Inferior parietal cortex (tissue), 1 donor: ENCODE data around the gene OPN1MW.
"Not testable (repeated sequence)": the region's sequence is repeated elsewhere in the genome, so short reads cannot be mapped to it uniquely, and the experiment has no call there.

Experiments
- DNase-seq: peaks from one replicate; pipeline ENCODE4 v3.0.0-alpha.2; 2016; ENCODE audit errors: extremely low spot score

The OPN1MW gene

DNA sequence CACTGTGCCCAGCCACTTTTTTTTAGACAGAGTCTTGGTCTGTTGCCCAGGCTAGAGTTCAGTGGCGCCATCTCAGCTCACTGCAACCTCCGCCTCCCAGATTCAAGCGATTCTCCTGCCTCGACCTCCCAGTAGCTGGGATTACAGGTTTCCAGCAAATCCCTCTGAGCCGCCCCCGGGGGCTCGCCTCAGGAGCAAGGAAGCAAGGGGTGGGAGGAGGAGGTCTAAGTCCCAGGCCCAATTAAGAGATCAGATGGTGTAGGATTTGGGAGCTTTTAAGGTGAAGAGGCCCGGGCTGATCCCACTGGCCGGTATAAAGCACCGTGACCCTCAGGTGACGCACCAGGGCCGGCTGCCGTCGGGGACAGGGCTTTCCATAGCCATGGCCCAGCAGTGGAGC lies at the start of gene OPN1MW:
Gene OPN1MW, plus strand, starts transcription at position 301 of the 400 bp plus-strand sequence. Its CDS starts 82 bp downstream, at position 383.
- DNase-seq: not testable (repeated sequence)

DNA sequence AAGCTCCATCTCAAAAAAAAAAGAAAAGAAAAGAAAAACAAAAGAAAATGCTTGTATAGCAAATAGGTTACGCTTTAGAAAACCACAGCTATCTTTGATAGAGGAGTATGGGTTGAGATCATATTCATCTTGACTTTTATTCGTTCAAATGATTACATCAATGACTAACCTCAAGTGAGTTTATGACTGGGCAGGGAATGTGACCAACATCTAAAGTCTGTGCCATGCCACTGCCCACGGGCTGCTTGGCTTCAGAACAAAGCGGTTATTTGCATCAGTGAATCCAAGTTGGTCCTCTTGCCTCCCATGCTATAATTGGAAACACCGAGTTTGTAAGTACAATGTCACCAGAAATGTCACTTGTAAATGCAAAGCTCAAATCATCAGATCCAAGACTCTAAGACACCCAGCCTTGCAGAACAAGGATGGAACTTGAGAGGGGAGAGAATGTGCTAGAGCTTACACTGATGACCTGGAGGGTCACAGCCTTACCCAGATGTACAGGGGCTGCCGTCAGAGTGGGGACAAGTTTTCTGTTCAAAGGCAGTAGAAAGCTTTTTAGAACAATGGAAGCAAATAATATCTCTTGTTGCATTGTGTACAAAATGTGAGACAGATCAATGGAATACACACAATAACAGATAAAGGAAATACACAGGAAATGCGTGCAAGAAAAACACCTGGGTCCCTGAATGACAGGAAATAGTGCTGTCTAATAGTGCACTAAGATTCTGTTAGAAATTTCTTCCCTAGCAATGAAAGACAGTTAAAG lies 46.8 kb upstream of the OPN1MW start:
- no peak for DNase-seq

DNA sequence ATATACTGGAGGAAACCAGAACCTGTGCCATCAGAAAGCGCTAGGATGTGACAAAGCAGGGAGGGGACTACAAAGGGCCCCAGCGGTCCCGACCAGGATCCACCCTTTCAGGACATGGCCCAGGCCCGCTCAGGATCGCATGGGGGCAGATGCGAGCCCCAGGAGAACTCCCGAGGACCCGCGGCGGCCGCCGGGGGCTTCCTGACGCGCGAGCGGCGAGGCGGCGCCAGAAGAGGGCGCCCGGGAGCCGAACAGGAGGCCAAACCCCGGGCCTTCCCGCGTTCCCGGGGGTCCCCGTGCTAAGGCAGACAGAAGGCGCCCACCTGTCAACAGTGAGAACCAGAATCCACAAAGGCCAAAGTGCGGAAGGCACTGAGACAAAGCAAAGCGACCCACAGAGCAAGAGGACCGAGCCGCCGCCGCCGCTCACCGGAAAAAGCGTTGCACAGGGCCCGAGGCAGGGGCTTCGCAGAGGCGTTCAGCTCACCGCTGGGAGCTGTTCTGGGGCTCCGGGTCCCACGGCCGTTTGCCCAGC lies 45.7 kb upstream of the OPN1MW start:
- peak; percentile 36 for DNase-seq

DNA sequence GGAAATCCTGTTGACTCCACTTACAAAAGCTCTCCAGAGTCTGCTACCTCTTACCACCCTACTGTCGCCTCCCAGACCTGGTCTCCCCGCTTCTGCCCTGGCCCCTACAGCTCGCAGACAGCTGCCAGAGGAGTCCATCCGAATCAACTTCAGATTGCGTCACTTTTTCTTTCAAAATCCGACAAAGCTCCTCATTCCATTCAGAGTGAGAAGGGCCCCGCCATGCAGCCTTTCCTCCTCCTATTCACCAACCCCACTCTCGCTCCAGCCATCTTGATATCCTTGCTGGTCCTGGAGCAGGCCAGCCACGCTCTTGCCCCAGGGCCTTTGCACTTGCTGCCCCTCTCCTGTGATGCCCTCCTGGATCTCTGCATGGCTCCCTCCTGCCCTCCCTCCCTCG lies 43.5 kb upstream of the OPN1MW start:
- no peak for DNase-seq

DNA sequence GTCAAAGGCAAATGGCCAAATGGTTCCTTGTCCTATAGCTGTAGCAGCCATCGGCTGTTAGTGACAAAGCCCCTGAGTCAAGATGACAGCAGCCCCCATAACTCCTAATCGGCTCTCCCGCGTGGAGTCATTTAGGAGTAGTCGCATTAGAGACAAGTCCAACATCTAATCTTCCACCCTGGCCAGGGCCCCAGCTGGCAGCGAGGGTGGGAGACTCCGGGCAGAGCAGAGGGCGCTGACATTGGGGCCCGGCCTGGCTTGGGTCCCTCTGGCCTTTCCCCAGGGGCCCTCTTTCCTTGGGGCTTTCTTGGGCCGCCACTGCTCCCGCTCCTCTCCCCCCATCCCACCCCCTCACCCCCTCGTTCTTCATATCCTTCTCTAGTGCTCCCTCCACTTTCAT lies 42.2 kb upstream of the OPN1MW start:
- no peak for DNase-seq

DNA sequence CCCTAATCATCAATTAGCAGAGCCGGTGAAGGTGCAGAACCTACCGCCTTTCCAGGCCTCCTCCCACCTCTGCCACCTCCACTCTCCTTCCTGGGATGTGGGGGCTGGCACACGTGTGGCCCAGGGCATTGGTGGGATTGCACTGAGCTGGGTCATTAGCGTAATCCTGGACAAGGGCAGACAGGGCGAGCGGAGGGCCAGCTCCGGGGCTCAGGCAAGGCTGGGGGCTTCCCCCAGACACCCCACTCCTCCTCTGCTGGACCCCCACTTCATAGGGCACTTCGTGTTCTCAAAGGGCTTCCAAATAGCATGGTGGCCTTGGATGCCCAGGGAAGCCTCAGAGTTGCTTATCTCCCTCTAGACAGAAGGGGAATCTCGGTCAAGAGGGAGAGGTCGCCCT lies 41.7 kb upstream of the OPN1MW start:
- DNase-seq: no peak

DNA sequence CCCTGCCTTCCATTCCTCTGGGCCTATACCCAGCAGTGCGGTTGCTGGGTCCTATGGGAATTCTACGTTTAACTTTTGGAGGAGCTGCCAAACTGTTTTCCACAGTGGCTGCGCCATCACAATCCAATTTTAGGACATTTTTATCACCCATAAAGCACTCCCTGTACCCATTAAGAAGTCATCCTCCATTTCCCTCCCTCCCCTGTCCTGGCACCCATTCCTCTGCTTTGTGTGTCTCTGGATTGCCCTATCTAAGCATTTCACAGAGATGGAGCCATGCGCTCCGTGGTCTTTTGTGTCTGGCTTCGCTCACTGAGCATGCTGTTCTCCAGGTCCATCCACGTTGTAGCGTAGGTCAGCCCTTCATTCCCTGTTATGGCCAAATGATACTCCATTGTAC lies 40.0 kb upstream of the OPN1MW start:
- DNase-seq: no peak

DNA sequence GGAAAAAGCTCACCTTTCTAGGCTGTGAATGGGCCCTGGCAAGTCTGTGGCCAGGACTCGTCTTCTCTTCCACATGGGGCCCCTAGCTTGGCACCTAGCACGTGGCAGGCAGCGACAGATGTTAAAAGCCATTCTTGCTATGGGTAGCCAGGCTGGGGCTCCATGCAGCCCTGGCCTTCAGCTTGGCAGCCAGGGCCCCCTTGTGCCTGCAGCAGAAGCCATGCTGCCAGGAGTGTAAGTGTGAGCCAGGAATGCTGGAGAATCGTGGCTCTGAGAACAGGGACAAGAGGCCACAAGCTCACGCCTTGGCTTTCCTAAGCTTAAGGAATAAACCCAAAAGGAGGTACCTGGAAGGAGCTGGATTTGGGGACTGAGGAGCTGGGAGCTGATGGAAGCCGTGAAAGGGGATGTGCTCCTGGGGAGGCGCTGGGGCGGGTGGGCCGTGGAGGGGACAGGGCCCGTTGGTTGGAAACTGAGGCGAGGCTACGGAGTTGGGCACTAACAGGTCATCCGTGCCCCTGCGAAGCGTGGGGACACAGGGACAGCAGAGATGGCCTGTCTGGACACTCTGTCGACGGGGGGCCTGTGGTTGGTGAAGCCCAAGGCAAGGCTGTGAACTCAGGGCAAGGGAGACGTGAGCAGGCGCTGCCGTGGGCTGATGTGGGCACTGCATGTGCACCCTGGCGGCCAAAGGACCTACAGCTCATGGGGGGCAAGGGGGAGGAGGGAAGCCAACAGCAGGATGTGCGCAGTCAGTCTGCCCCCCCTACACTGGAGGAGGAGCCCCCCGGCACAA lies 39.2 kb upstream of the OPN1MW start:
- DNase-seq: no peak

DNA sequence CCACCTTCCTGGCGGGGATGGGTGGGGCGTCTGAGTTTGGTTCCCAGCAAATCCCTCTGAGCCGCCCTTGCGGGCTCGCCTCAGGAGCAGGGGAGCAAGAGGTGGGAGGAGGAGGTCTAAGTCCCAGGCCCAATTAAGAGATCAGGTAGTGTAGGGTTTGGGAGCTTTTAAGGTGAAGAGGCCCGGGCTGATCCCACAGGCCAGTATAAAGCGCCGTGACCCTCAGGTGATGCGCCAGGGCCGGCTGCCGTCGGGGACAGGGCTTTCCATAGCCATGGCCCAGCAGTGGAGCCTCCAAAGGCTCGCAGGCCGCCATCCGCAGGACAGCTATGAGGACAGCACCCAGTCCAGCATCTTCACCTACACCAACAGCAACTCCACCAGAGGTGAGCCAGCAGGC lies 38.4 kb upstream of the OPN1MW start, which contains the start of gene OPN1LW:
Gene OPN1LW, plus strand, starts transcription at position 234 of the 400 bp plus-strand sequence. Its CDS starts 41 bp downstream, at position 275.
- not testable (repeated sequence) for DNase-seq

DNA sequence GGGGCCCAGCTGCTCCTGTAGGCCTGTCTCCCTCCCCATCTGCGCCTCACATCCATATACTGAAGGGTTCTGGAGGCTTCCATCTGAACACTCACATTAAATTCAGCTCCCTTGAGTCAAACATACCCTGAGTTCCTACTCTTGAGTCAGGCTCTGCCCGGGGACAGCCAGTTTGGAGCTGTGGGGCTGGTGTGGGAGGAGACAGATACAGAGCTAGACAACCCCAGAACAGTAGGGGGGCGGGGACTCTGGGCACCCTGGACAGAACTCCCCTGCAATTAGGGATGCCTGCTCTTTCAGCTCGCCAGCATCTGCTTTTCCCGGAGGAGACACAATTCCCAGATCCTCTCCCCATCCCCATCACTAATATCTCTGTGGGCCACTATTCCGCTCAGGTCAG lies 31.4 kb upstream of the OPN1MW start:
- DNase-seq: not testable (repeated sequence)

DNA sequence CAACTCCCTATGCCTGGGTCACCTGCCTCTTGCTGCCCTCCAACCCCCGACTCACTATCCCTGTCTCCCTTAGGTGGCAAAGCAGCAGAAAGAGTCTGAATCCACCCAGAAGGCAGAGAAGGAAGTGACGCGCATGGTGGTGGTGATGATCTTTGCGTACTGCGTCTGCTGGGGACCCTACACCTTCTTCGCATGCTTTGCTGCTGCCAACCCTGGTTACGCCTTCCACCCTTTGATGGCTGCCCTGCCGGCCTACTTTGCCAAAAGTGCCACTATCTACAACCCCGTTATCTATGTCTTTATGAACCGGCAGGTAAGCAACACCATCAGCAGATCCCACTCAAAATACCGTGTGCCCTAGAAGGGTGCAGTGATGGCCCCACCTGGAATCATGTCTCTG lies 26.2 kb upstream of the OPN1MW start:
- DNase-seq: not testable (repeated sequence)

DNA sequence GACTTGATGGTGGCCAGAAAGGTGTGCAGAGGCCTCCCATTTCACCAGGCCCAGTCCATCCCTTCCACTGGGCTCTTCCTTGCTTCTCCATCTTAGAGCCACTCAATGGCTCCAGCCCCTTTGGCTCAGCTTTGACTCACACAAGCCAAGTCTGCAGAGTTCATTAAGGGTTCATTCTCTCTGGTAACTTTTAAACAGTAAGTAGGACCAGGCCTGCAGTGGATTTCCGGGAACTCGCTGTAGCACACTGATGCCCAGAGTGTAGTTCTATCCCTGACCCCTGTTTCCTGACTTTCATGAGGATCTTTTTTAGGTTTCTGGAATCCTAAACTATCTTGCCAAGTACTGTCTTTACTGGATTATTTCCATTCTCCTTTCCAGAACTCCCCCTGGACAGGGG lies 25.2 kb upstream of the OPN1MW start:
- DNase-seq: not testable (repeated sequence)

DNA sequence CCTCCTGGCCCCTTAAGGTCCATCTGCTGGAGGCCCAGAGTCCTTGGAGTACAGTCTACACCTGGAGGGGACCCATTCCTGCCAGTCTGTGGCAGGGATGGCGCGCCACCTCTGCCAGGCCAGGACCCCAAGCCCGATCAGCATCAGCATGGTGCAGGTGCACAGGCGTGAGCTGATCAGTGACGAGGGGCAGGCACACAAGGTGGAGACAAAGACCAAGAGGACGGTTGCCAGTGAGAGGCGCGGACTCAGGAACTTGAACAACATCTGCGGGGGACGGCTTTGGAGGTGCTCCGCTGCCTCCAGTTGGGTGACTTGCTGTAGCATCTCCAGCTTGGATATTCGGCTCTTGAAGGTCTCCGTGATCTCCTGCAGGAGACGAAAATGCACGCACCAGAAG lies 23.1 kb upstream of the OPN1MW start:
- not testable (repeated sequence) for DNase-seq

DNA sequence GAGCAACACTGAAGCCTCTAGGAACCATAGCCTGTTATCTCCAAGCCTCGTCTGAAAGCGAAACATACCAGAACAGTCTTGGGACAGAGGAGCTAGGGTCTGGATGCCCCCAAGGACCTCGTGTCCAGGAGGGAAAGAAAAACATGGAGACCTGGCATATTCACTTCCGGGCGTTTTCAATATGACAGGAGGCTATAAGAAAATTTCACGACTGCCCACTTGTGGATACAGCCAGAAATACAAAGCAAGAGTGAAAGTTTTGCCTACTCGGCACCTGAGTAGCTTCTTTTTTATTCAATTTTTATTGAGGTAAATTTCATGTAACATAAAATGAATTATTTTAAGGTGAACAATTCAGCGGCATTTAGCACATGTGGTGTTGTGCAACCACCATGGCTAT lies 17.5 kb upstream of the OPN1MW start:
- not testable (repeated sequence) for DNase-seq

DNA sequence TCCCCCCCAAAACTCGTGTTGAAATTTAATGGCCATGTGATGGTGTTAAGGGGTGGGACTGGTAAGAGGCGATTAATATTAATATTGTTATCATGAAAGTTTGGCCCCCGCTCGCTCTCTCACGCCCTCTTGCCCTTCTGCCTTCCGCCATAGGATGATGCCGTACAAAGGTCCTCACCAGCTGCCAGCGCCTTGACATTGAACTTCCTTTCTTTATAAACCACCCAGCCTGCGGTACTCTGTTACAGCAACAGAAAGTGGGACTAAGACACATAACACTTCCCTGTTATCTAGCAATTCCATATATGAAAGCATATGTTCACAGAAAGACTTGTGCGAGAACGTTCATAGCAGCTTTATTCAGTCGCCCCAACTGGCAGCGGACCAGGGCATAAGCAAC lies 14.0 kb upstream of the OPN1MW start:
- not testable (repeated sequence) for DNase-seq

DNA sequence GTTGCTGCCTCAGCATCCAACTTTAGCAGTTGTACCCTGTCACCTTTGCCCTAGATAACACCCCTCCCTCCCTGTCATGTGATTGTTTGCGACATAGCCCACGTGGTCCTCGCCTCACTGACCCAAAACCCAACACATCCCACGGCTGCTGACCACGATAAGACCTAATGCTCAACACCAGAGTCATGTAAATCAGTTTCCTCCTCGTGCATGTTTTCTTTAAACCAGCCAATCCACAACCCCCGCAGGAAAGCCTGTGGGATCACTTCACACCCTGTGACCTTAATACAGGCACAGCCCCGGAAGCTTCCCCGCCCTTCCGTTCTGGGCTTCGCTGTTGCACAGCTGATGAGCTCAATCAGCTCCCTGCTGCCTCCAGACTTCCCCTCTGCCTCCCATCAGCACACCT lies 9.9 kb upstream of the OPN1MW start:
- not testable (repeated sequence) for DNase-seq

DNA sequence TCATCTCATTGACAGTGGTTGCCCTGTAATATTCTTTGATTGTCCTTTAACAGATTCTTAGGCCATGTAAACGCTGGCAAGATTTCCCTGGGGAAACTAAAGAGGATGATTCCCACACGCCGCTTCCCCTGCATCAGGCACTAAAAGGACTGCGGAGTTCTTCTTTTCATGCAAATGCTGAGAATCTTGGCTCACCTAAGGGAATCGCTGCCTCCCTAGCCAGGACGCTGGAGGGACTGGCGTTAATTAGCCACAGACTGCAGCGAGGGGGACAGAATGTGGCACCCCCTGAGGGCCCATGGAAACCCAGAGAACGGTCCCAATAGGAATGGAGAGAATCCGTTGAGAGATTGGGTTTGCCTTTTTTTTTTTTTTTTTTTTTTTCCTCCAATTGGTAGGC lies 8.0 kb upstream of the OPN1MW start:
- DNase-seq: not testable (repeated sequence)

DNA sequence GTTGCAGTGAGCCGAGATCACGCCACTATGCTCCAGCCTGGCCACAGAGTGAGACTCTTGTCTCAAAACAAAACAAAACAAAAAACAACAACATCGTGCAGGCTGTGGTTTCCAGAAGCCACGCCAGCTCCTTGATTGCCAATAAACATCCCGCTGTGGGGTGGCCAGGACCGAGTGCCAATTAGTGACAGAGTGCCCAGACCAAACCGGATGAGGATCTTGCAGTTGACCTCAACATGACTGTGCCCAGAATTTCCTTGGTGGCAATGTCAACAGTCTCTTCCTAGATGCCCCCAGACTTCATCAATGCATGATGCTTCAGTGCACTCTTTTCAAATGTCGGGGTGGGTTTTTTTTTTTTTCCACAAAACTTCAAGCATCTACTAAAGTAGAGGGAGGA lies 1.4 kb downstream of the OPN1MW start:
- DNase-seq: not testable (repeated sequence)

DNA sequence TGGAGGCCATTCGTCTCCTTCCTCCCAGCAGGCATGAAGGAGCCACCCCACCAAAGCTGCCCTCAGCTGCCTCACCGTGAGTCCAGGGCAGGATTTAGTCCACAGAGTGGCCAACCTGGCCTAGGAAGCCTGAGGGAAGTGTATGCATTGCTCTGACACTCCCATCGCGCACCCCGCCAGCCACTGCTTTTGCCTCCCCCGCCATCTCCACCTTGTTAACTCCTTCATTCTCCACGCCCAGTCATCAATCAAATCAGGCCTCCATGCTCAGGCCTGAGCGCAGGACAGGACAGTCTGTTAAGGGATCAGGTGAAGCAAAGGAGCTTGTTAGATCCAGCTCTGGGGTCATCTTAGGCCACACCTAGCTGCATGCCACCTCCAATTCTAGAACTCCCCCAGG lies 10.4 kb downstream of the OPN1MW start:
- DNase-seq: not testable (repeated sequence)

DNA sequence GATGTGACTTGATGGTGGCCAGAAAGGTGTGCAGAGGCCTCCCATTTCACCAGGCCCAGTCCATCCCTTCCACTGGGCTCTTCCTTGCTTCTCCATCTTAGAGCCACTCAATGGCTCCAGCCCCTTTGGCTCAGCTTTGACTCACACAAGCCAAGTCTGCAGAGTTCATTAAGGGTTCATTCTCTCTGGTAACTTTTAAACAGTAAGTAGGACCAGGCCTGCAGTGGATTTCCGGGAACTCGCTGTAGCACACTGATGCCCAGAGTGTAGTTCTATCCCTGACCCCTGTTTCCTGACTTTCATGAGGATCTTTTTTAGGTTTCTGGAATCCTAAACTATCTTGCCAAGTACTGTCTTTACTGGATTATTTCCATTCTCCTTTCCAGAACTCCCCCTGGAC lies 11.9 kb downstream of the OPN1MW start:
- not testable (repeated sequence) for DNase-seq

DNA sequence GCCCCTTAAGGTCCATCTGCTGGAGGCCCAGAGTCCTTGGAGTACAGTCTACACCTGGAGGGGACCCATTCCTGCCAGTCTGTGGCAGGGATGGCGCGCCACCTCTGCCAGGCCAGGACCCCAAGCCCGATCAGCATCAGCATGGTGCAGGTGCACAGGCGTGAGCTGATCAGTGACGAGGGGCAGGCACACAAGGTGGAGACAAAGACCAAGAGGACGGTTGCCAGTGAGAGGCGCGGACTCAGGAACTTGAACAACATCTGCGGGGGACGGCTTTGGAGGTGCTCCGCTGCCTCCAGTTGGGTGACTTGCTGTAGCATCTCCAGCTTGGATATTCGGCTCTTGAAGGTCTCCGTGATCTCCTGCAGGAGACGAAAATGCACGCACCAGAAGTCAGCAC lies 14.1 kb downstream of the OPN1MW start:
- not testable (repeated sequence) for DNase-seq

DNA sequence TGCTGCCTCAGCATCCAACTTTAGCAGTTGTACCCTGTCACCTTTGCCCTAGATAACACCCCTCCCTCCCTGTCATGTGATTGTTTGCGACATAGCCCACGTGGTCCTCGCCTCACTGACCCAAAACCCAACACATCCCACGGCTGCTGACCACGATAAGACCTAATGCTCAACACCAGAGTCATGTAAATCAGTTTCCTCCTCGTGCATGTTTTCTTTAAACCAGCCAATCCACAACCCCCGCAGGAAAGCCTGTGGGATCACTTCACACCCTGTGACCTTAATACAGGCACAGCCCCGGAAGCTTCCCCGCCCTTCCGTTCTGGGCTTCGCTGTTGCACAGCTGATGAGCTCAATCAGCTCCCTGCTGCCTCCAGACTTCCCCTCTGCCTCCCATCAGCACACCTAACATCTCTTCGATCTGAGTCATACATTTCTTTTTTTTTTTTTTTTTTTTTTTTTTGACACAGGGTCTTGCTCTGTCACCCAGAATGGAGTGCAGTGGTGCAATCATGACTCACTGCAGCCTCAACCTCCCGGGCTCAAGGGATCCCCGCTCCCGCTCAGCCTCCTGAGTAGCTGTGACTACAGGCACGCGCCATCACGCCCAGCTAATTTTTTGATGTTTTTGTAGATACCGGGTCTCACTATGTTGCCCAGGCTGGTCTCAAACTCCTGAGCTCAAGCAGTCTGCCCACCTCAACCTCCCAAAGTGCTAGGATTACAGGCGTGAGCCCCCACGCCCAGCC lies 27.4 kb downstream of the OPN1MW start:
- not testable (repeated sequence) for DNase-seq
